ENCODE data around the gene NEU4.

DNA sequence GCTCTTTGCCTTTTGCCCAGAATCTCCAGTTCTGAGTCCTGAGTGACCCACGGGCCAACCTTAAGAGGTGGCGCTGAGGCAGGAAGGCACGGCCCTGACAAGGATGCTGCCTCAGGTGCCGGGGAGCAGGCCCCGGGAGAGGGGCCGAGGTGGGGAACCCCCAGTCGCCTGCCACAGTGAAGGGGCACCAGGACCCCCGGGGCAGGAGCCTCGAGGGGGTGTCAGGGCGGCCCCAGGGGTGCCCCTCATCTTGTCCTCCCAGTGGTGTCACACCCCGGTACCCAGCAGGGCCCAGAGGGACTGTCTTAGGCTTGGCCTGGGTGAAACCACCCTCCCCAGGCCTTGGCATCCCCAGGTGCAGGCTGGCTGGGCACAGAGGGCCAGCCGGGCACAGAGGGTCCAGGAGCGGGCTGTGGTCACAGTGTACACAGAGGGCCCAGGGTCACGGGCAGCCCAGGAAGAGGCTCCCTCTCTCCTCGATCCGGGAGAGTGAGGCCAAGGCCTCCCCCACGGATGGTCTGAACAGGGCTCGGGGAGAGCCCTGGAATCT lies 48.7 kb downstream of the NEU4 start:
- TF ChIP-seq, protein P1, sequence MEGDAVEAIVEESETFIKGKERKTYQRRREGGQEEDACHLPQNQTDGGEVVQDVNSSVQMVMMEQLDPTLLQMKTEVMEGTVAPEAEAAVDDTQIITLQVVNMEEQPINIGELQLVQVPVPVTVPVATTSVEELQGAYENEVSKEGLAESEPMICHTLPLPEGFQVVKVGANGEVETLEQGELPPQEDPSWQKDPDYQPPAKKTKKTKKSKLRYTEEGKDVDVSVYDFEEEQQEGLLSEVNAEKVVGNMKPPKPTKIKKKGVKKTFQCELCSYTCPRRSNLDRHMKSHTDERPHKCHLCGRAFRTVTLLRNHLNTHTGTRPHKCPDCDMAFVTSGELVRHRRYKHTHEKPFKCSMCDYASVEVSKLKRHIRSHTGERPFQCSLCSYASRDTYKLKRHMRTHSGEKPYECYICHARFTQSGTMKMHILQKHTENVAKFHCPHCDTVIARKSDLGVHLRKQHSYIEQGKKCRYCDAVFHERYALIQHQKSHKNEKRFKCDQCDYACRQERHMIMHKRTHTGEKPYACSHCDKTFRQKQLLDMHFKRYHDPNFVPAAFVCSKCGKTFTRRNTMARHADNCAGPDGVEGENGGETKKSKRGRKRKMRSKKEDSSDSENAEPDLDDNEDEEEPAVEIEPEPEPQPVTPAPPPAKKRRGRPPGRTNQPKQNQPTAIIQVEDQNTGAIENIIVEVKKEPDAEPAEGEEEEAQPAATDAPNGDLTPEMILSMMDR (IDR thresholded peaks at IDR 0.05; ENCODE audit: poor library complexity, severe bottlenecking), result no peak
- TF ChIP-seq TAF1 (IDR thresholded peaks at IDR 0.05; ENCODE audit: low read depth) (no peak), POLR2AphosphoS5 (IDR thresholded peaks at IDR 0.05) (no peak), EP300 (conservative IDR thresholded peaks at IDR 0.05; ENCODE audit: poor library complexity, severe bottlenecking) (no peak), RAD21 (conservative IDR thresholded peaks at IDR 0.05) (no peak), REST (IDR thresholded peaks at IDR 0.05; ENCODE audit: borderline replicate concordance) (no peak), EZH2 (IDR thresholded peaks at IDR 0.05; ENCODE audit: borderline replicate concordance, insufficient read depth, low read length, poor library complexity, severe bottlenecking) (no peak), MXI1 (conservative IDR thresholded peaks at IDR 0.05; ENCODE audit: poor library complexity, severe bottlenecking) (no peak)

All from neural cell (in vitro differentiated cells).